GM12878 (cell line): ENCODE measurements around the gene LTC4S. TPM values are rescaled to one million over a fixed set of nuclear protein-coding genes. Genes with fewer than 3 reads are reported as not detected.

Source experiments
- ATAC-seq: fragments of 200-7000 bp; cut with Tn5 transposase; 3 replicates; pipeline ENCODE4 v1.9.1; 2020; ENCODE audit warnings: mild to moderate bottlenecking, moderate library complexity
- Bru-seq: library from RNA; stranded (reverse); fragments of 400-500 nt; gene quantifications from one replicate; lab custom pipeline; 2021; lab: Mats Ljungman, UMichigan
- BruChase-seq, 2 experiments: library from RNA; stranded (reverse); fragments of 400-500 nt; gene quantifications; one replicate each; lab custom pipeline; 2021; lab: Mats Ljungman, UMichigan
- BruUV-seq: library from RNA; stranded (reverse); fragments of 400-500 nt; replicated peaks from 2 replicates; lab custom pipeline; 2021; lab: Mats Ljungman, UMichigan
- CTCF ChIA-PET: fragments of 300-600 bp; sonication (Branson Sonifier 250); formaldehyde crosslinking; extraction: SDS; loops from one replicate; lab custom pipeline; 2021; ENCODE audit warnings: inconsistent platforms; lab: Yijun Ruan, JAX
- POLR2A ChIA-PET: fragments of 350-600 bp; formaldehyde crosslinking; extraction: SDS; loops from one replicate; lab custom pipeline; 2021; ENCODE audit warnings: inconsistent platforms; lab: Charles Lee
- RAD21 ChIA-PET: fragments of 300-600 bp; sonication (Branson Sonifier 250); formaldehyde crosslinking; loops from one replicate; lab custom pipeline; 2023; ENCODE audit warnings: antibody characterized with exemption; ENCODE audit not compliant: unreplicated experiment; lab: Charles Lee
- SMC1A ChIA-PET: fragments of 300-600 bp; sonication (Branson Sonifier 250); formaldehyde crosslinking; loops from one replicate; lab custom pipeline; 2023; ENCODE audit not compliant: unreplicated experiment, uncharacterized antibody; lab: Charles Lee
- DNase-seq: peaks from one replicate; pipeline ENCODE4 v3.0.0-alpha.2; 2011; ENCODE audit warnings: low read depth, low spot score
- FAIRE-seq: peaks from 3 replicates; lab custom pipeline; 2011; peaks lifted over from hg19 to GRCh38; lab: Jason Lieb, UNC
- H2AFZ ChIP-seq: 2 replicates; pipeline ENCODE4 v1.6.0; 2011; ENCODE audit warnings: low read depth, low read length, control low read depth; ENCODE audit not compliant: control insufficient read depth
- H3K27ac ChIP-seq: 2 replicates; pipeline ENCODE4 v1.5.1; 2011; ENCODE audit warnings: control low read depth; ENCODE audit not compliant: control insufficient read depth, insufficient read depth
- H3K27me3 ChIP-seq, 2 experiments: replicated peaks in 1 of 2; 2 replicates each; pipeline versions ENCODE4 v1.6.0 to v1.6.1; 2011; ENCODE audit warnings: low read length in 1 of 2; ENCODE audit not compliant: control insufficient read depth in 2 of 2, insufficient read depth in 2 of 2
- H3K36me3 ChIP-seq, 2 experiments: 2 replicates each; pipeline ENCODE4 v1.5.1; 2011; ENCODE audit warnings: low read length in 1 of 2; ENCODE audit not compliant: control insufficient read depth in 2 of 2, insufficient read depth in 2 of 2
- H3K4me1 ChIP-seq: 2 replicates; pipeline ENCODE4 v1.6.1; 2011; ENCODE audit warnings: mild to moderate bottlenecking, low read length, moderate library complexity, mixed read lengths; ENCODE audit not compliant: control insufficient read depth, insufficient read depth
- H3K4me2 ChIP-seq: 2 replicates; pipeline ENCODE4 v1.6.0; 2011; ENCODE audit warnings: control low read depth; ENCODE audit not compliant: control insufficient read depth, insufficient read depth
- H3K4me3 ChIP-seq: fragments of 200-600 bp; sonication (generic); 2 replicates; pipeline ENCODE4 v1.5.1; 2016
- H3K79me2 ChIP-seq: 2 replicates; pipeline ENCODE4 v1.6.0; 2011; ENCODE audit warnings: low read length; ENCODE audit not compliant: control insufficient read depth, insufficient read depth
- H3K9ac ChIP-seq: 2 replicates; pipeline ENCODE4 v1.8.0; 2011; ENCODE audit warnings: low read length, control low read depth, mixed read lengths; ENCODE audit not compliant: control insufficient read depth, insufficient read depth
- H3K9me3 ChIP-seq: replicated peaks from 3 replicates; pipeline ENCODE4 v1.5.1; 2011; ENCODE audit warnings: mild to moderate bottlenecking, low read length; ENCODE audit not compliant: control insufficient read depth, insufficient read depth
- H4K20me1 ChIP-seq: 2 replicates; pipeline ENCODE4 v1.6.0; 2011; ENCODE audit not compliant: control insufficient read depth, insufficient read depth
- ATF2 ChIP-seq: IDR thresholded peaks from 2 replicates; pipeline ENCODE4 v1.6.1; 2012; ENCODE audit warnings: low read length, inconsistent platforms
- CEBPB ChIP-seq, 2 experiments: fragments of 150-350 bp in 1 of 2; IDR thresholded peaks; 2 replicates each; pipeline ENCODE4 v1.6.1; 2012 to 2014; ENCODE audit warnings: low read depth in 2 of 2, low read length in 2 of 2, borderline replicate concordance in 1 of 2, inconsistent platforms in 1 of 2
- EP300 ChIP-seq, 2 experiments: fragments of 150-350 bp in 1 of 2; IDR thresholded peaks; 2 replicates each; pipeline ENCODE4 v1.6.1; 2011 to 2012; ENCODE audit warnings: low read depth in 2 of 2, low read length in 2 of 2, borderline replicate concordance in 1 of 2, improper control_type of control experiment in 1 of 2, inconsistent platforms in 1 of 2; ENCODE audit not compliant: control insufficient read depth in 1 of 2
- FOS ChIP-seq: IDR thresholded peaks from 3 replicates; pipeline ENCODE4 v1.6.1; 2011; ENCODE audit warnings: borderline replicate concordance; ENCODE audit not compliant: insufficient read length; ENCODE audit errors: extremely low read depth
- HSF1 ChIP-seq: fragments of 150-350 bp; IDR thresholded peaks from 2 replicates; pipeline ENCODE4 v1.6.1; 2014; ENCODE audit warnings: mild to moderate bottlenecking, low read depth, low read length
- NR2F1 ChIP-seq: fragments of 450-650 bp; conservative IDR thresholded peaks from 2 replicates; pipeline ENCODE4 v1.6.1; 2017; ENCODE audit warnings: mild to moderate bottlenecking
- POLR2A ChIP-seq: IDR thresholded peaks from 2 replicates; pipeline ENCODE4 v1.6.1; 2011; ENCODE audit warnings: low read depth, mild to moderate bottlenecking, low read length
- POU2F2 ChIP-seq: IDR thresholded peaks from 3 replicates; pipeline ENCODE4 v1.6.1; 2011; ENCODE audit warnings: low read depth, mild to moderate bottlenecking, low read length, borderline replicate concordance
- RELB ChIP-seq: fragments of 450-650 bp; IDR thresholded peaks from 2 replicates; pipeline ENCODE4 v1.6.1; 2017; ENCODE audit warnings: low read depth, mild to moderate bottlenecking, moderate library complexity
- SUPT20H ChIP-seq: IDR thresholded peaks from 2 replicates; pipeline ENCODE4 v1.6.1; 2011; ENCODE audit warnings: low read depth, mild to moderate bottlenecking, low read length, moderate library complexity, borderline replicate concordance; ENCODE audit not compliant: control insufficient read depth
- WGBS: methylation state at CpG from one replicate; pipeline ENCODE4 v1.1.6; 2016; ENCODE audit warnings: low lambda C conversion rate; ENCODE audit not compliant: insufficient replicate concordance, insufficient coverage; ENCODE audit errors: missing lambda C conversion rate; 5-methylcytosine and 5-hydroxymethylcytosine counted together
- in situ Hi-C: fragments of 300-500 bp; cut with MboI; formaldehyde crosslinking; loops from 9 replicates; pipeline ENCODE4 v1.14.3; 2018; ENCODE audit warnings: mixed read lengths
- intact Hi-C: fragments of 100-400 bp; cut with micrococcal nuclease; formaldehyde crosslinking; loops from one replicate; pipeline ENCODE4 v1.14.2; 2022; ENCODE audit not compliant: unreplicated experiment
- long read RNA-seq, 2 experiments: library from polyadenylated mRNA; unstranded; transcript quantifications; one replicate each; pipeline ENCODE4 v2.0.0, GENCODE V29; 2019 to 2020
- polyA minus RNA-seq, 3 experiments: library from RNA; depleted of rRNA, polyadenylated mRNA; stranded (reverse); fragments of >200 nt; gene quantifications; 2 replicates each; pipeline ENCODE4 v1.2.3, GENCODE V29; 2011
- polyA plus RNA-seq, 11 experiments: library from polyadenylated mRNA; depleted of rRNA in 4 of 11; unstranded in 6 of 11; stranded (reverse) in 5 of 11; fragments of >200 nt; fragmentation: Nextera tagmentation in 4 of 11; fragmentation: Illumina TruSeq in 1 of 11; extraction: Ambion mirVana in 4 of 11; extraction: Trizol in 1 of 11; gene quantifications; 1 replicate in 1 of 11; 2 replicates in 10 of 11; pipeline versions ENCODE4 v1.2.1 to v1.2.3, GENCODE V29; 2011 to 2016; ENCODE audit warnings: inconsistent platforms in 2 of 11, missing spikeins in 2 of 11, low read depth in 1 of 11
- total RNA-seq, 4 experiments: library from RNA; depleted of rRNA in 3 of 4; stranded (reverse); fragments of >200 nt in 3 of 4; fragmentation: Illumina TruSeq in 1 of 4; extraction: Trizol in 1 of 4; gene quantifications; 2 replicates each; pipeline versions ENCODE4 v1.2.1 to v1.2.3, GENCODE V29; 2013 to 2021

LTC4S gene
- total RNA-seq (2013; cell fraction: nucleolus; rRNA removed): 1.1 and 1.8 TPM in 2 replicates
- 1.1 and 1.8 TPM in 2 replicates for total RNA-seq (2014; rRNA removed)
- not detected in 2 replicates for total RNA-seq (2014; rRNA removed; fragmentation: Illumina TruSeq; extraction: Trizol)
- total RNA-seq (2021): 2.0 and 3.6 TPM in 2 replicates
- not detected for polyA plus RNA-seq (2011; ENCODE audit: low read depth)
- not detected in 2 replicates for polyA plus RNA-seq (2011; rRNA removed)
- polyA plus RNA-seq (2011; cell fraction: cytosol; rRNA removed): 0.13 and 0.20 TPM in 2 replicates
- polyA plus RNA-seq (2011; cell fraction: nucleus; rRNA removed): 0.33 and 0.50 TPM in 2 replicates
- polyA plus RNA-seq (2012): 0.66 TPM in 1 of 2 replicates, not detected in the other
- polyA plus RNA-seq (2014; fragmentation: Illumina TruSeq; extraction: Trizol): not detected in 2 replicates
- polyA plus RNA-seq (2014; fragmentation: Nextera tagmentation; extraction: Ambion mirVana): not detected
- polyA plus RNA-seq (2014; rRNA removed): 1.6 and 2.0 TPM in 2 replicates
- 1 to 10 TPM in 1 of 2 experiments, under 1 TPM in 1; 0.78 to 1.3 TPM for polyA plus RNA-seq (2016; fragmentation: Nextera tagmentation; extraction: Ambion mirVana)
- not detected in 2 replicates for polyA minus RNA-seq (2011; rRNA and poly(A)+ RNA removed)
- not detected in 2 replicates for polyA minus RNA-seq (2011; cell fraction: cytosol; rRNA and poly(A)+ RNA removed)
- polyA minus RNA-seq (2011; cell fraction: nucleus; rRNA and poly(A)+ RNA removed): 0.73 and 0.77 TPM in 2 replicates
- percentile 41 among the genes with signal in this experiment for Bru-seq, nascent RNA
- BruChase-seq, experiment 1, labeled RNA remaining after a 6-hour chase: percentile 44 among the genes with signal in this experiment
- BruChase-seq, experiment 2, labeled RNA remaining after a 2-hour chase: percentile 39 among the genes with signal in this experiment
- long read RNA-seq, experiment 1, partial matches to known transcripts: 0 of 1 reads
- long read RNA-seq, experiment 1, other reads (novel, unspliced or antisense): 0 of 1 reads
- long read RNA-seq, experiment 2: 0 reads

GRCh38 chr5:179793468-179794139 is at the start of gene LTC4S:
LTC4S (plus strand) TSS chr5:179793986; CDS start chr5:179794081, 95 bp downstream.
- H3K4me3 ChIP-seq: no peak within 1 kb of the TSS
- WGBS: 38% methylated on average over 19 of the region's 19 CpGs
- BruUV-seq: no TSS peak
- no peaks in the 10 kb centered on the region for H3K27me3 ChIP-seq
- no peaks in the 10 kb centered on the region for H3K9me3 ChIP-seq
- POLR2A ChIA-PET: interaction anchor here (0.6 to 0.8 kb wide), 2 partner anchors 12 to 27 kb away, joined by 3 to 6 read pairs; no protein-coding TSS in a partner anchor
- H3K79me2 ChIP-seq: no peaks in the 10 kb centered on the region
- peak; percentile 52 for FAIRE-seq
- H3K9ac ChIP-seq: peak within 1 kb of the TSS; percentile 16; the same call in 1 of the 2 replicates
- no peak for DNase-seq
- peaks cover 0 to 7% of the 10 kb centered on the region in 2 experiments; a peak in 2 of 4 replicates for H3K36me3 ChIP-seq
- peaks cover 23% of the 10 kb centered on the region for H3K4me1 ChIP-seq
- peak; percentile 38 for ATAC-seq
- H4K20me1 ChIP-seq: no peaks in the 10 kb centered on the region
- CTCF ChIA-PET: interaction anchor here (0.6 to 2.9 kb wide), 6 partner anchors 12 to 114 kb away, joined by 3 to 14 read pairs (median 4); partner anchors contain the start of gene SQSTM1
- intact Hi-C loops (no loop called here), in situ Hi-C loops (loop anchor here (25.0 kb wide), 1 partner anchor 294 kb away; no protein-coding TSS in a partner anchor)
- RAD21 ChIA-PET: interaction anchor here (1.5 kb wide), 1 partner anchor 115 kb away, joined by 5 read pairs; no protein-coding TSS in a partner anchor
- SMC1A ChIA-PET: interaction anchor here (0.9 to 1.2 kb wide), 4 partner anchors 8 to 132 kb away, joined by 3 to 4 read pairs (median 3); no protein-coding TSS in a partner anchor
- H3K4me2 ChIP-seq: peak within 1 kb of the TSS; percentile 96
- no peak within 1 kb of the TSS for H3K27ac ChIP-seq
- H2AFZ ChIP-seq: no peak within 1 kb of the TSS
- TF ChIP-seq POU2F2: no peak
- TF ChIP-seq FOS: no peak
- TF ChIP-seq CEBPB (IDR thresholded peaks at IDR 0.05; ENCODE audit: borderline replicate concordance in 1 of 2, low read depth in 2 of 2, low read length in 2 of 2): no peak
- TF ChIP-seq SUPT20H: no peak
- no peak for TF ChIP-seq NR2F1
- no peak for TF ChIP-seq EP300 (IDR thresholded peaks at IDR 0.05; ENCODE audit: borderline replicate concordance in 1 of 2, control insufficient read depth in 1 of 2, low read depth in 2 of 2, low read length in 2 of 2)
- no peak for TF ChIP-seq HSF1
- TF ChIP-seq RELB: no peak
- TF ChIP-seq ATF2: no peak
- peak; percentile 58; the same call in 1 of the 2 replicates for TF ChIP-seq POLR2A
